Esophagus squamous epithelium (tissue), 5 donors: Measurements from ENCODE around the gene TMEM11. TPM values are rescaled to one million over a fixed set of nuclear protein-coding genes. Genes with fewer than 3 reads are reported as not detected.
A peak's percentile ranks its signal among the peaks of the same experiment; 100 is the strongest.

Source experiments
- DNase-seq: peaks from one replicate; lab custom pipeline; 2025; lab: John Stamatoyannopoulos, UW
- H3K27ac ChIP-seq, 4 donors: fragments of 200-600 bp; sonication (generic); one replicate each; pipeline ENCODE4 v1.5.1; 2016 to 2019; ENCODE audit warnings: mild to moderate bottlenecking in 1 of 4
- H3K27me3 ChIP-seq, 4 donors: fragments of 200-600 bp; sonication (generic); 1 replicate in 3 of 4; 2 replicates in 1 of 4; pipeline versions ENCODE4 v1.5.1 to v1.6.0; 2017 to 2021; ENCODE audit warnings: antibody characterized with exemption in 1 of 4
- H3K36me3 ChIP-seq, 3 donors: fragments of 200-600 bp; sonication (generic); one replicate each; pipeline ENCODE4 v1.5.1; 2016 to 2019
- H3K4me1 ChIP-seq, 3 donors: fragments of 200-600 bp; sonication (generic); one replicate each; pipeline ENCODE4 v1.5.1; 2017 to 2019
- H3K4me3 ChIP-seq, 4 donors: fragments of 200-600 bp; sonication (generic); 1 replicate in 3 of 4; 2 replicates in 1 of 4; pipeline ENCODE4 v1.5.1; 2016 to 2019; ENCODE audit warnings: mild to moderate bottlenecking in 2 of 4, moderate library complexity in 1 of 4
- H3K9me3 ChIP-seq, 3 donors: fragments of 200-600 bp; sonication (generic); one replicate each; pipeline ENCODE4 v1.5.1; 2016 to 2019
- POLR2A ChIP-seq, 4 donors: fragments of 450-650 bp; IDR thresholded peaks; one replicate each; pipeline ENCODE4 v1.6.1; 2017; ENCODE audit warnings: antibody characterized with exemption in 4 of 4, mild to moderate bottlenecking in 4 of 4, moderate library complexity in 3 of 4
- WGBS, 2 donors: methylation state at CpG; one replicate each; pipeline ENCODE4 v1.1.5; 2018; 5-methylcytosine and 5-hydroxymethylcytosine counted together
- intact Hi-C: fragments of 100-400 bp; cut with DNase I; formaldehyde crosslinking; loops from one replicate; pipeline ENCODE4 v1.15.0; 2022
- total RNA-seq, 4 donors: library from RNA; depleted of rRNA; stranded (reverse); fragments of >200 nt; gene quantifications; one replicate each; pipeline ENCODE4 v1.1.0, GENCODE V29; 2016
- TF ChIP-seq, protein P1 (sequence below), 6 experiments: fragments of 450-650 bp in 4 of 6; fragments of 200-600 bp in 2 of 6; sonication (generic) in 2 of 6; IDR thresholded peaks; one replicate each; pipeline ENCODE4 v1.5.1; 2016 to 2019; ENCODE audit warnings: antibody characterized with exemption in 6 of 6, mild to moderate bottlenecking in 4 of 6, moderate library complexity in 4 of 6
- donor health status: DM: yes; HTN: yes; CAD: no.

TMEM11 gene
- total RNA-seq, 4 donors from 2014 or later = 17.8 to 29.0 (median 20.2) TPM

DNA sequence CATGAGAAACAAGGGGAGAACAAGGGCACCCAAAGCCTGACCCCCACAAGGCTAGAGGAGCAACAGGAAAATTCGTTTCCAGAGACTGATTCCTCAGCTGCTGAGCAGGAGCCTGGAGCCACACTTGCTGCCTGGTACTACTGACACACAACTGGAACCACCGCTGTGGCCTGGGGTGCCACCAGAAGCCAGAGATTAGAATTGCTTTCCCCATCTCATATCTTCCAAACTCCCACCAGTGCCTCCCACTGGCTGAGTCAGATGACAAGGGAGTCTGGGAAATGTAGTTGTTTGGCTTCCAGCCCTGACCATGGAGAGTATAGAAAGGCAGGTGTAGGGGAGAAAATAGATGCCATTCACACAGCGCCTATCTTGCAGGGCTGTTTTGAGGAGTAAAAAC is 4.1 kb upstream of the TMEM11 start:
- WGBS, 2 donors = 75 to 84% methylated on average over 2 to 3 of the region's 3 CpGs
- no peak overlapping the region for H3K27ac ChIP-seq
- no peak for DNase-seq
- TF ChIP-seq POLR2A (IDR thresholded peaks at IDR 0.05) = no peak
- TF ChIP-seq, protein P1, sequence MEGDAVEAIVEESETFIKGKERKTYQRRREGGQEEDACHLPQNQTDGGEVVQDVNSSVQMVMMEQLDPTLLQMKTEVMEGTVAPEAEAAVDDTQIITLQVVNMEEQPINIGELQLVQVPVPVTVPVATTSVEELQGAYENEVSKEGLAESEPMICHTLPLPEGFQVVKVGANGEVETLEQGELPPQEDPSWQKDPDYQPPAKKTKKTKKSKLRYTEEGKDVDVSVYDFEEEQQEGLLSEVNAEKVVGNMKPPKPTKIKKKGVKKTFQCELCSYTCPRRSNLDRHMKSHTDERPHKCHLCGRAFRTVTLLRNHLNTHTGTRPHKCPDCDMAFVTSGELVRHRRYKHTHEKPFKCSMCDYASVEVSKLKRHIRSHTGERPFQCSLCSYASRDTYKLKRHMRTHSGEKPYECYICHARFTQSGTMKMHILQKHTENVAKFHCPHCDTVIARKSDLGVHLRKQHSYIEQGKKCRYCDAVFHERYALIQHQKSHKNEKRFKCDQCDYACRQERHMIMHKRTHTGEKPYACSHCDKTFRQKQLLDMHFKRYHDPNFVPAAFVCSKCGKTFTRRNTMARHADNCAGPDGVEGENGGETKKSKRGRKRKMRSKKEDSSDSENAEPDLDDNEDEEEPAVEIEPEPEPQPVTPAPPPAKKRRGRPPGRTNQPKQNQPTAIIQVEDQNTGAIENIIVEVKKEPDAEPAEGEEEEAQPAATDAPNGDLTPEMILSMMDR (IDR thresholded peaks at IDR 0.05) = no peak
- no peak overlapping the region for H3K4me3 ChIP-seq
- H3K9me3 ChIP-seq = no peaks in the 10 kb centered on the region
- peaks cover 0 to 28% (median 0%) of the 10 kb centered on the region in 3 donors for H3K36me3 ChIP-seq
- intact Hi-C loops = loop anchor here (10.0 kb wide), 1 partner anchor 93 kb away; the partner anchor contains the start of gene DHRS7B
- no peaks in the 10 kb centered on the region for H3K27me3 ChIP-seq
- peaks cover 4 to 19% (median 8%) of the 10 kb centered on the region in 3 donors for H3K4me1 ChIP-seq

DNA sequence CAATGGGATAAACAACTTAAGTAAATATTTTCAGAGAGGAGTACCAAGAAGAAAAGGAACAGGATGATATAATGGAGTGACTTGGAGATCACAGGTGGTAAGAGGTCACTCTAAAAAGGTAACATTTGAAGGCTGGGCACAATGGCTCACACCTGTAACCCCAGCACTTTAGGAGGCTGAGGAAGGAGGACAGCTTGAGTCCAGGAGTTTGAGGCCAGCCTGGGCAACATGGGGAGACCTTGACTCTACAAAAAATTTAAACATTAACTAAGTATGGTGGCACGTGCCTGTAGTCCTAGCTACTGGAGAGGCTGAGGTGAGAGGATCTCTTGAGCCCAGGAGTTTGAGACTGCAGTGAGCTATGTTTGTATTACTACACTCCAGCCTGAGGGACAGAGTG is 3.4 kb upstream of the TMEM11 start:
- 100% methylated on average over 1 of the region's 1 CpG for WGBS, 2 donors
- no peak for TF ChIP-seq POLR2A (IDR thresholded peaks at IDR 0.05)
- TF ChIP-seq, protein P1 (IDR thresholded peaks at IDR 0.05) = no peak
- DNase-seq = no peak
- peaks cover 0 to 20% (median 0%) of the 10 kb centered on the region in 3 donors for H3K36me3 ChIP-seq
- H3K27ac ChIP-seq = no peak overlapping the region
- H3K4me3 ChIP-seq = no peak overlapping the region
- H3K27me3 ChIP-seq = no peaks in the 10 kb centered on the region
- intact Hi-C loops = loop anchor here (10.0 kb wide), 1 partner anchor 93 kb away; the partner anchor contains the start of gene DHRS7B
- no peaks in the 10 kb centered on the region for H3K9me3 ChIP-seq
- peaks cover 9 to 27% (median 15%) of the 10 kb centered on the region in 3 donors for H3K4me1 ChIP-seq

- H3K4me1 ChIP-seq = peaks cover 23 to 41% (median 29%) of the 10 kb centered on the region in 3 donors
- no peak for DNase-seq
- WGBS, 2 donors = 73 to 74% methylated on average over 5 to 6 of the region's 6 CpGs
- H3K4me3 ChIP-seq = no peak overlapping the region
- H3K36me3 ChIP-seq = peaks cover 0 to 6% (median 0%) of the 10 kb centered on the region in 3 donors
- H3K9me3 ChIP-seq = no peaks in the 10 kb centered on the region
- TF ChIP-seq, protein P1 (IDR thresholded peaks at IDR 0.05) = no peak
- no peak for TF ChIP-seq POLR2A (IDR thresholded peaks at IDR 0.05)
- no peak overlapping the region for H3K27ac ChIP-seq
- intact Hi-C loops = loop anchor here (10.0 kb wide), 1 partner anchor 91 kb away; the partner anchor contains the start of gene DHRS7B
- H3K27me3 ChIP-seq = no peaks in the 10 kb centered on the region
Observed at GRCh38 chr17:21215935-21216334, 2.0 kb upstream of the TMEM11 start.

GRCh38 chr17:21214777-21215541 is 998 bp upstream of the TMEM11 start:
- Histone ChIP-seq H3K4me3 (peak overlapping the region; percentile 93 to 97 (median 95)), H3K27ac (peak overlapping the region; percentile 95 to 97 (median 96)), H3K9me3 (no peaks in the 10 kb centered on the region), H3K4me1 (peaks cover 32 to 51% (median 37%) of the 10 kb centered on the region in 3 donors), H3K36me3 (peaks cover 0 to 9% (median 0%) of the 10 kb centered on the region in 3 donors), H3K27me3 (no peaks in the 10 kb centered on the region)
- WGBS, 2 donors = 8 to 10% methylated on average over 21 to 22 of the region's 23 CpGs
- TF ChIP-seq, protein P1 (IDR thresholded peaks at IDR 0.05) = no peak
- TF ChIP-seq POLR2A (IDR thresholded peaks at IDR 0.05) = no peak
- DNase-seq = no peak
- intact Hi-C loops = loop anchor here (10.0 kb wide), 1 partner anchor 90 kb away; the partner anchor contains the start of gene DHRS7B

DNA sequence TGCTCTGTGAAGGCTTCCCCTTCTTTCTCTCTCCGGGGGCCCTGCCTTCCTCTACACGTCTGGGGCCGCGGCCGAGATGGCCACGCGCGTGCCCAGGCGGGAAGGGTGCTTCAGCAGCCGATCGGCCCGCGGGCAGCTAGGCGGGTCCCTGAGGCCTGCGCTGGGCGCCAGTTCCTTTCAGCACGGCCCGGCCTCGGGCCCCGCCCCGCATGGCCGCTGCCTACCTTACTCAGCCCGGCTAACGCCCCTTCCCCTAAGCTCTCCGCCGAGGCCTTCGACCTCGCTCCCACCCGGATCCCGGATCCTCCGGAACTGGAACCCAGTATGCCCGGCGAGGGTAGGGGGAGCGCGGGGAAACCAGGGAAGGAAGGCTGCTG is 335 bp downstream of the TMEM11 start:
- Histone ChIP-seq H3K27me3 (no peaks in the 10 kb centered on the region), H3K4me3 (peak overlapping the region; percentile 93 to 97 (median 95)), H3K27ac (peak overlapping the region; percentile 95 to 97 (median 96)), H3K9me3 (no peaks in the 10 kb centered on the region), H3K4me1 (peaks cover 42 to 64% (median 45%) of the 10 kb centered on the region in 3 donors), H3K36me3 (peaks cover 0 to 22% (median 0%) of the 10 kb centered on the region in 3 donors)
- no peak for TF ChIP-seq POLR2A (IDR thresholded peaks at IDR 0.05)
- TF ChIP-seq, protein P1 (IDR thresholded peaks at IDR 0.05) = no peak
- intact Hi-C loops = loop anchor here (10.0 kb wide), 1 partner anchor 89 kb away; the partner anchor contains the start of gene DHRS7B
- DNase-seq = no peak
- WGBS, 2 donors = 0% methylated on average over 9 of the region's 35 CpGs; no CpG with 5 or more reads in 1 of the 2 donors
